H1 (cell line): ENCODE results near the gene SLC27A2. TPM values are rescaled to one million over a fixed set of nuclear protein-coding genes. Genes with fewer than 3 reads are reported as not detected.

ENCODE experiments used
- polyA plus RNA-seq, 7 experiments: library from polyadenylated mRNA; depleted of rRNA in 3 of 7; stranded (reverse) in 5 of 7; unstranded in 2 of 7; fragments of >200 nt in 5 of 7; fragments of 200-250 nt in 2 of 7; gene quantifications; 1 replicate in 5 of 7; 2 replicates in 1 of 7; 4 replicates in 1 of 7; pipeline versions ENCODE4 v1.2.1 to v1.2.3, GENCODE V29; 2011 to 2013; ENCODE audit warnings: missing spikeins in 2 of 7, mixed read lengths in 2 of 7
- total RNA-seq: library from RNA; stranded (reverse); fragmentation: NEBNext Ultra II Directional; extraction: Animal tissue kit (Norgen Biotek cat#: 25700); gene quantifications from 2 replicates; pipeline ENCODE4 v1.2.1, GENCODE V29; 2021
- TF ChIP-seq, protein P1 (sequence below): IDR thresholded peaks from 2 replicates; pipeline ENCODE4 v1.6.1; 2012; ENCODE audit warnings: low read length, inconsistent platforms

Gene SLC27A2
- total and polyA plus RNA-seq, 2 of the 8 experiments (the other 6 are each of a cell fraction or from before 2014, with no cell fraction given), result 5.6 to 5.8 TPM

DNA sequence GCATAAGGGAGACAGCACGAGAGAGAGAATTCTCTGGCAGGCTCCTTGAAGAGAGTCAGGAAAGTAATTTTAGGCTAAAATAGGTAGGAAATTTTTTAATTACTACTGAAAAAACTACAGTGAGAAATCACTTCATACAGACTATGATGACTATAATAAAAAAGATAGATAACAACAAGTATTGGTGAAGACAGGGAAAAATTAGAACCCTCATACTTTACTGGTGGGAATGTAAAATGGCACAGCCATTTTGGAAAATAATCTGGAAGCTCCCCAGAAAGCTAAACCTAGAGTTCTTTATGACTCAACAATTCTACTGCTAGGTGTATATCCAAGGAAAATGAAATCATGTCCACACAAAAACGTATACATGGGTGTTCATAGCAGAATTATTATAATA, 85.6 kb downstream of the SLC27A2 start (continued):
- TF ChIP-seq, protein P1, sequence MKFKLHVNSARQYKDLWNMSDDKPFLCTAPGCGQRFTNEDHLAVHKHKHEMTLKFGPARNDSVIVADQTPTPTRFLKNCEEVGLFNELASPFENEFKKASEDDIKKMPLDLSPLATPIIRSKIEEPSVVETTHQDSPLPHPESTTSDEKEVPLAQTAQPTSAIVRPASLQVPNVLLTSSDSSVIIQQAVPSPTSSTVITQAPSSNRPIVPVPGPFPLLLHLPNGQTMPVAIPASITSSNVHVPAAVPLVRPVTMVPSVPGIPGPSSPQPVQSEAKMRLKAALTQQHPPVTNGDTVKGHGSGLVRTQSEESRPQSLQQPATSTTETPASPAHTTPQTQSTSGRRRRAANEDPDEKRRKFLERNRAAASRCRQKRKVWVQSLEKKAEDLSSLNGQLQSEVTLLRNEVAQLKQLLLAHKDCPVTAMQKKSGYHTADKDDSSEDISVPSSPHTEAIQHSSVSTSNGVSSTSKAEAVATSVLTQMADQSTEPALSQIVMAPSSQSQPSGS, result no peak
- TF ChIP-seq, all 59 proteins: peak for 0
